Central memory CD8-positive, alpha-beta T cell (primary cell): ENCODE measurements around the gene PRXL2C.
"Not testable (repeated sequence)": the region's sequence is repeated elsewhere in the genome, so short reads cannot be mapped to it uniquely, and the experiment has no call there.

ENCODE experiments used
- ATAC-seq: fragments of 150-1000 bp; cut with Tn5 transposase; replicated peaks from 2 replicates; pipeline ENCODE4 v1.10.0; 2022; ENCODE audit warnings: mild to moderate bottlenecking, moderate FRiP score, moderate number of reproducible peaks; ENCODE audit not compliant: poor library complexity, severe bottlenecking; ENCODE audit errors: extremely low read depth
- DNase-seq, 2 donors: peaks; one replicate each; pipeline ENCODE4 v3.0.0; 2021; ENCODE audit warnings: low spot score in 2 of 2
- H3K27ac Mint-ChIP-seq: one replicate; pipeline ENCODE4 v1.8.0; 2022; ENCODE audit warnings: low read depth, mild to moderate bottlenecking, moderate library complexity, mixed read lengths
- H3K27me3 Mint-ChIP-seq: one replicate; pipeline ENCODE4 v1.8.0; 2022; ENCODE audit warnings: mixed read lengths
- H3K36me3 Mint-ChIP-seq: one replicate; pipeline ENCODE4 v1.8.0; 2022; ENCODE audit warnings: mild to moderate bottlenecking, moderate library complexity, mixed read lengths; ENCODE audit not compliant: insufficient read depth
- H3K4me1 Mint-ChIP-seq: one replicate; pipeline ENCODE4 v1.8.0; 2022; ENCODE audit warnings: mixed read lengths
- H3K4me3 Mint-ChIP-seq: one replicate; pipeline ENCODE4 v1.8.0; 2022; ENCODE audit warnings: mild to moderate bottlenecking, moderate library complexity, mixed read lengths
- H3K9me3 Mint-ChIP-seq: one replicate; pipeline ENCODE4 v1.8.0; 2022; ENCODE audit warnings: mixed read lengths

The PRXL2C gene, protein sequence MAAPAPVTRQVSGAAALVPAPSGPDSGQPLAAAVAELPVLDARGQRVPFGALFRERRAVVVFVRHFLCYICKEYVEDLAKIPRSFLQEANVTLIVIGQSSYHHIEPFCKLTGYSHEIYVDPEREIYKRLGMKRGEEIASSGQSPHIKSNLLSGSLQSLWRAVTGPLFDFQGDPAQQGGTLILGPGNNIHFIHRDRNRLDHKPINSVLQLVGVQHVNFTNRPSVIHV

DNA sequence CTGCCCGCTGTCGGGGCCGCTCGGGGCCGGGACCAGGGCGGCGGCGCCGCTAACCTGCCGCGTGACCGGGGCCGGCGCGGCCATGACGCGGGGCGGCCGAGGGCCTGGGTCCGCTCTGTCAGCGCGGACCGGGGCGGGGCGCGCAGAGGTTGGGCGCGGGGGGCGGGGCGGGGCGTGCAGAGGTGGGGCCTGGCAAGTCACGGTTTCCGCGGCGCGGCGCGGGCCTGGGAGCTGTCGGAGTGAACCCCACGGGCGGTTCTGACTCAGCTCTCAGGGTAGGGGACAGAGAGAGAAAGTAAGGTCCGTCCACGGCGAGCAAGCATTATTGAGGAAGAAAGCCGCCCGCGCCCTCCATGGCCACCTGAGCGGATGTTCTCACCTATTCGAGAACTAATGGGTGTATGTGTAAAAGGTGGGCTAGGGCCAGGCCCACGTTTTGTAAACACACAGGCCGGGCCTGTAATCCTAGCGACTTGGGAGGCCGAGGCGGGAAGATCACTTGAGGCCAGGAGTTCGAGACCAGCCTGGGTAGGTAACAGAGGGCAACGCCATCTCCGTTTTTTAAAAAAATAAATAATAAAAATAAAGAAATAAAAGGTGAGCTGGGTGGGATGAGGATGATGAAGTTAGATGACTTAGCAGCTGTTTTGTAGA lies at the start of gene PRXL2C:
Gene PRXL2C, minus strand, starts transcription at position 120 of the 654 bp plus-strand sequence. Its CDS starts 36 bp downstream, at position 84.
- Mint-ChIP-seq H3K4me1 (peaks cover 13% of the 10 kb centered on the region), H3K9me3 (no peaks in the 10 kb centered on the region), H3K36me3 (peaks cover 18% of the 10 kb centered on the region), H3K27ac (peak within 1 kb of the TSS; percentile 98), H3K27me3 (no peaks in the 10 kb centered on the region), H3K4me3 (peak within 1 kb of the TSS; percentile 97)
- ATAC-seq (peak; percentile 70), DNase-seq (peak; percentile 53 to 62)

DNA sequence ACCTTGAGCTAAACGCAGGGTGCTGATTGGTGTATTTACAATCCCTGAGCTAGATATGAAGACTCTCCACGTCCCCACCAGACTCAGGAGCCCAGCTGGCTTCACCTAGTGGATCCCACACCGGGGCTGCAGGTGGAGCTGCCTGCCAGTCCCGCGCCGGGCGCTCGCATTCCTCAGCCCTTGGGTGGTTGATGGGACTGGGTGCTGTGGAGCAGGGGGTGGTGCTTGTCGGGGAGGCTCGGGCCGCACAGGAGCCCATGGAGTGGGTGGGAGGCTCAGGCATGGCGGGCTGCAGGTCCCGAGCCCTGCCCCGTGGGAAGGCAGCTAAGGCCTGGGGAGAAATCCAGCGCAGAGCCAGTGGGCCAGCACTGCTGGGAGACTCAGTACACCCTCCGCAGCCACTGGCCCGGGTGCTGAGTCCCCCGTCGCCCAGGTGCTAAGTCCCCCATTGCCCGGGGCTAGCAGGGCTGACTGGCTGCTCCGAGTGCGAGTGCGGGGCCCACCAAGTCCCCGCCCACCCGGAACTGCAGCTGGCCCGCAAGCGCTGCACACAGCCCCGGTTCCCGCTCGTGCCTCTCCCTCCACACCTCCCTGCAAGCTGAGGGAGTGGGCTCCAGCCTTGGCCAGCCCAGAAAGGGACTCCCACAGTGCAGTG lies 45.7 kb upstream of the PRXL2C start:
- DNase-seq, H3K36me3 Mint-ChIP-seq, H3K4me1 Mint-ChIP-seq, H3K4me3 Mint-ChIP-seq, ATAC-seq, H3K27ac Mint-ChIP-seq: not testable (repeated sequence)
- peaks cover 11% of the 10 kb centered on the region for H3K9me3 Mint-ChIP-seq
- peaks cover 13% of the 10 kb centered on the region for H3K27me3 Mint-ChIP-seq

- Mint-ChIP-seq H3K9me3 (no peaks in the 10 kb centered on the region), H3K4me1 (no peaks in the 10 kb centered on the region), H3K36me3 (no peaks in the 10 kb centered on the region), H3K27me3 (no peaks in the 10 kb centered on the region), H3K27ac (no peak overlapping the region), H3K4me3 (no peak overlapping the region)
- DNase-seq (no peak), ATAC-seq (no peak)
These were observed 36.2 kb upstream of the PRXL2C start for GRCh38 chr9:96691326-96691725.

- Mint-ChIP-seq H3K36me3 (no peaks in the 10 kb centered on the region), H3K4me3 (no peak overlapping the region)
These were observed 33.8 kb upstream of the PRXL2C start for GRCh38 chr9:96688745-96689464.

GRCh38 chr9:96688187-96688586 lies 33.1 kb upstream of the PRXL2C start:
- Mint-ChIP-seq H3K27me3 (no peaks in the 10 kb centered on the region), H3K36me3 (no peaks in the 10 kb centered on the region), H3K4me1 (no peaks in the 10 kb centered on the region), H3K27ac (no peak overlapping the region), H3K9me3 (no peaks in the 10 kb centered on the region), H3K4me3 (no peak overlapping the region)
- ATAC-seq (no peak), DNase-seq (no peak)

More at GRCh38 chr9:96688745-96689464, 33.8 kb upstream of the PRXL2C start:
- no peaks in the 10 kb centered on the region for H3K27me3 Mint-ChIP-seq
- ATAC-seq: no peak
- H3K9me3 Mint-ChIP-seq: no peaks in the 10 kb centered on the region
- H3K4me1 Mint-ChIP-seq: no peaks in the 10 kb centered on the region
- no peak overlapping the region for H3K27ac Mint-ChIP-seq
- no peak for DNase-seq

- H3K36me3 Mint-ChIP-seq: no peaks in the 10 kb centered on the region
- no peaks in the 10 kb centered on the region for H3K4me1 Mint-ChIP-seq
- H3K27ac Mint-ChIP-seq: peak overlapping the region; percentile 68
- H3K4me3 Mint-ChIP-seq: peak overlapping the region; percentile 70
- ATAC-seq (peak; percentile 93), DNase-seq (peak; percentile 52 to 73)
- H3K9me3 Mint-ChIP-seq: no peaks in the 10 kb centered on the region
- no peaks in the 10 kb centered on the region for H3K27me3 Mint-ChIP-seq
These were observed 31.7 kb upstream of the PRXL2C start for GRCh38 chr9:96686638-96687335.

DNA sequence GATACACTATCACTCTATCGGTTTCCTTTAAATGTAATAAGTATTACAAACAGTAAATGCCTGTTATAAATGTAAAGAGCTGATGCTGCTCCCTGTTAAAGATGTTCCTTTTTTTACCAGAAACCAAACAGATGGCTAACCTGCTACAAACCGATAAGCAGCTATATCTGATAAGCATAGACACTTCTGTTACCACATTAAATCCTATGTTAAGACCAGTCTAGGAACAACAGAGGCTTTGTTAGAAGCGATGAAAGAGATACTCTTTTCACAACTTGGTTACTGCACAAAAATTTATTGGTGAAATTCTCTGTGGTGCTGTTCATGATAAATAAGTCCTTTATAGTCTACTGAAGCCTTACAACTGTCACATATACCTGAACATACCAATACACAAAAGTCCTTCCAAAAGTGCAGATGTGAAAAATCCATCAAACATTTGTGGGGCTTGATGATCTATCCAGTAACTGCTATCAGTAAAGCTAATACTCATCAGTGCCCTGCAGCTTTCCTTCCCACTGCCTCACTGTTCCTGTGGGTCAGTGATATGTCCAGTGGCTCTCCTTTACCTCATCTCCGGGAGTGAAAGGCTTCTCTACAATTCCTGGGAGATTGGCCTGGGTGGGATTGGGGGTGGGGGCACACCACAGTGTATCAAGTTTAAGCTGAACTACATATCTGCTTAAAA lies 25.8 kb upstream of the PRXL2C start:
- Mint-ChIP-seq H3K36me3 (no peaks in the 10 kb centered on the region), H3K4me3 (no peak overlapping the region), H3K4me1 (no peaks in the 10 kb centered on the region), H3K27ac (no peak overlapping the region), H3K9me3 (no peaks in the 10 kb centered on the region), H3K27me3 (peaks cover under 1% of the 10 kb centered on the region)
- no peak for DNase-seq
- ATAC-seq: no peak

- Mint-ChIP-seq H3K27ac (no peak overlapping the region), H3K27me3 (peaks cover 35% of the 10 kb centered on the region), H3K4me1 (no peaks in the 10 kb centered on the region), H3K4me3 (no peak overlapping the region), H3K36me3 (no peaks in the 10 kb centered on the region), H3K9me3 (no peaks in the 10 kb centered on the region)
- ATAC-seq: no peak
- DNase-seq: no peak
These were observed 19.9 kb upstream of the PRXL2C start for GRCh38 chr9:96674906-96675538.

DNA sequence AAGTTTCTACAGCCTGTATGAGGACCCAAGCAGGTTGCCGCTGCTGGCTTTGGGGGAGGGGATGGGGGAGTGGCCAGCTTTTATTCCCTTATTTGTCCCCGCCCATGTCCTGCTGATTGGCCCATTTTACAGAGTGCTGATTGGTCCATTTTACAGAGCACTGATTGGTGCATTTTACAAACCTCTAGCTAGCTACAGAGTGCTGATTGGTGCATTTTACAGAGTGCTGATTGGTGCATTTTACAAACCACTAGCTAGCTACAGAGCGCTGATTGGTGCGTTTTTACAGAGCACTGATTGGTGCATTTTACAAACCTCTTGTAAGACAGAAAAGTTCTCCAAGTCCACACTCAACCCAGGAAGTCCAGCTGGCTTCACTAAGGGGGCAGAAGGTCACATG lies 18.7 kb upstream of the PRXL2C start:
- H3K27me3 Mint-ChIP-seq: peaks cover 35% of the 10 kb centered on the region
- not testable (repeated sequence) for H3K4me3 Mint-ChIP-seq, H3K27ac Mint-ChIP-seq, H3K36me3 Mint-ChIP-seq, DNase-seq, ATAC-seq, H3K9me3 Mint-ChIP-seq, H3K4me1 Mint-ChIP-seq

DNA sequence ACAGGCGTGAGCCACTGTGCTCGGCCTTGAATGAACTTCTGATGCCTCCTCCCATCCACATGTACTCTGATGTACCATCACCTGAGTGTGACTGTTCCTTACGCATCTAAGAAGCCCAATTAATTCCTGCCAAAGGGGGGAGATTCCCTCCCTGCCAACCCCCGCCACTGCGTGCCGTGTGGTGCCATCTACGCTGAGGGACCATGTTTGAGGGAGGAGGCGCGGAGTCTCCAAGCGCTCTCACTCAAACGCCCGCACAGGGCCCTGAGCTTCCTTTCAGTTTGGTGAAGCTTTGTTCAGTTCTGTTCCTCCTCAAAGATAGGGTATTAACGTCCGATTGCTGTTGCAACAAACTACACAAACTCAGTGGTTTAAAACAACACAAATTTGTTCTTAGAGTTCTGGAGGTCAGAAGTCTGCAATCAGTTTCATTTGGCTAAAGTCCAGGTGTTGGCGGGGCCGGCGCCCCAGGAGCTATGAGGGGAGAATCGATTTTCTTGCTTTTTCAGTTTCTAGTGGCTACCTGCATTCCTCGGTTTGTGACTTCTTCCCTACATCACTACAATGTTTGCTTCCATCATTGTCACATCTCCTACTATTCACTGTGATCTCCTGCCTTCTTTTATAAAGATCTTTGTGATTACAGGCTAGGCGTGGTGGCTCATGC lies 13.9 kb upstream of the PRXL2C start:
- H3K36me3 Mint-ChIP-seq: no peaks in the 10 kb centered on the region
- H3K4me1 Mint-ChIP-seq: no peaks in the 10 kb centered on the region
- no peak for ATAC-seq
- DNase-seq: no peak
- H3K4me3 Mint-ChIP-seq: no peak overlapping the region
- no peak overlapping the region for H3K27ac Mint-ChIP-seq
- no peaks in the 10 kb centered on the region for H3K9me3 Mint-ChIP-seq
- peaks cover 19% of the 10 kb centered on the region for H3K27me3 Mint-ChIP-seq

DNA sequence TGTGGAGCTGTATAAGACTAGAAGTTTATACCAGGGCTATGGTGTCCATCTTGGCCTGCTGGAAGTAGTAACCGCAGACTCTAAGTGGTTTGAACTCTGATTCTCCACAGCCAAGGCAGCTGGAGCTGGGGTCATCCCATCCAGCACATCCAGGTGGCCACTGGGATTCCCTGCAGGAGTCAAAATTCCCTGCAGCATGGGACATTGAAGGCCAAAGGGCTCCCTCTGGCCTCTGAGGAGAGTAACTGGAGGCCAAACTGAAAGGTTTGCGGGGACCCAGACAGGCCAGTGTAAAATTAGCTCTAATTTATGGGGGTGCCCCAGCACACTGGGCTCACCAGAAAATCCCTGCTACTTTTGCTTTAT lies 12.2 kb upstream of the PRXL2C start:
- H3K27ac Mint-ChIP-seq: no peak overlapping the region
- DNase-seq (no peak), ATAC-seq (no peak)

More for the DNA sequence above, 12.2 kb upstream of the PRXL2C start:
- Mint-ChIP-seq H3K4me3 (no peak overlapping the region), H3K36me3 (no peaks in the 10 kb centered on the region), H3K9me3 (no peaks in the 10 kb centered on the region), H3K27me3 (peaks cover 10% of the 10 kb centered on the region), H3K4me1 (no peaks in the 10 kb centered on the region)
